Pulmonary artery endothelial cell (primary cell): Measurements from ENCODE around the gene NRIP1. TPM values are rescaled to one million over a fixed set of nuclear protein-coding genes. Genes with fewer than 3 reads are reported as not detected.

Experiments
- DNase-seq: peaks from one replicate; pipeline ENCODE4 v3.0.0-alpha.2; 2011; ENCODE audit warnings: low read depth, low spot score
- total RNA-seq: library from RNA; depleted of rRNA; stranded (reverse); fragments of >200 nt; gene quantifications from 2 replicates; pipeline ENCODE4 v1.2.3, GENCODE V29; 2014

NRIP1 gene
- total RNA-seq, 1 donor from 2014 or later: 39.5 TPM

DNA sequence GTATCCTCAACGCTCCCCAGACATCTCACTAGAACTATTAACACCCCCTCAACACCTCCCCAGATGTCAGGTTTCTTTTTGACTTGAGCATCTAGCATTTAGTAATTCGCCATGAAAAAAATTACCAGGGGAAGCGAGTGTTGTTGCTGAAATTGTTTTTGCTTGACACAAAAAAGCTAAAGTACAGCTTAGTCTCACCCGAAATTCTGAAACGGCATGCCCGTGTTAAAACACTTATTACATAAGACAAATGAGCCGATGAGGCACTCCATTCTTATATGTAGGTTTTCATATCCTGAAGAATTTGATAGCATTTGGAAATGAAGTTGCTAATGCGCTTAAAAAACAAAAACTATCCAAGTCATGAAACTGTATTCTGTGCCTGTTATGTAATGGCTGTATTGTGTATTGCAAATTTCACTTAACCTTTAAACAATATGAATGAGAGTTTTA lies 1.3 kb upstream of the NRIP1 start:
- no peak for DNase-seq

DNA sequence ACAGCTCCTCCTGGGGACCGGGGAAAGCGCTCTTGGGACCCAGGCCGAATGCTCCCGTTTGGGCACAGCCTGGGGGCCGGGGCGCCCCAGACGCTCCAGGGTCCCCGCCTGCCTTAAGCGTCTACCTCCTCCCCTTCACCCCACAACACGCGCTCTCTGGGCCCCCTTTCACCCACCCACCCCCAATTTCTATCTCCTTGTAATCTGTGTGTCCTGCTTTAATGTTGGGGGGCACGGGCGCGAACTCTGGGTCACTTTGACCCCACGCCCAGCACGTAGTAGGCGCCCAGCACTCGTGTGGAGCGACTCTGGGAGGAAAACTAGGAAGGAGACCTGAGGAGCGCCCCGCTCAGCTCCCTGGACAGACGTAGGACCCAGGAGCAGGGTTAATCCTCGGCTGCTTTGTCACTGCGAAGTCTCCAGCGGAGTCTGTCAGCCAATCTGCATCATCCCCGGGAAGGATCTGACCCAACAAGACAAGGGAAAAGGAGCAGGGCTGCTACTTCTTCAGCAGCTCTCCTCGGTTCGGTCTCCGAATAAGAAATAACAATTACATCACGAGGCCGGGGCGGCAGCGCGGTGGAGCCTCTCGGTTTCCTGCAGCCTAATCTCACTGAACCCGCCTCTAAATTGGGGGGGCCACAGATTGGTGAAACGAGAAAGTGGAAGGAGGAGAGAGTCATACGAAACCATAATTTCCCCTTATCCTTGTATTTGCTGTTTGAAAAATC lies 757 bp upstream of the NRIP1 start:
- DNase-seq: no peak

DNA sequence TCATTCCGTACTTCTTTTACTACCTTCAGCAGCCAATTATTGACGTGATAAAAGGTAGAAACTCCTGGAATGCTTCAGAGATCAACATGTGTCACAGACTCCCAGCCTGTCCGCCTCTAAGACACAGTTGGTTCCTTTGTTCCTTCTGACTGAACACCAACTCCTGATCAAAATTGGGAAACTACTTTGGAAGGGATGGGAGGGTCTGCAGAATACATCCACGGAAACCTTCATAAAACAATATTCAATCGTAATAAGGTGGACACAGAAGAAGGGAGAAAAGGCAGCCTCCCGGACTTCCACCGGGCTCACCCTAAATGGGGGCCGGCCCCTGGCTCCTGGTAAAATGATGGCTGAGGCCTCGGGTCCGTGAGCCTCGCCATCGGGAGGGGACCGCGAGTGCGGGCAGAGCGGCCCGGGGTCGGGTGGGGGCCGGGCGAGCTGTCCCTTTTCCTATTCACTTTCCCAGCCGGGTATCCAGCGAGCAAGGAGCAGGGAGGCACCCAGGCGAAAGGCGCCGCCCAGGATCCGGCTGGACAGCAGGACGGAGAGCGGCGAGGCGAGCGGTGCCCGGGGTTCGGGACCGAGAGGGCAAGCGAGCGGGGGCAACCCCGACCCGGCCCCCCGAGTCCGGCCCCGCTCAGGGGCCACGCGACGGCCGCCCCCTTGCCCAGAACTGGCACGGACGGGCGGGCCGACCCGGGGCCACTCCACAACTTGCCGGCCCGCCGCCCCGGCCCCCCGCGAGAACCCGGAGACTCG lies 805 bp downstream of the NRIP1 start:
- no peak for DNase-seq

DNA sequence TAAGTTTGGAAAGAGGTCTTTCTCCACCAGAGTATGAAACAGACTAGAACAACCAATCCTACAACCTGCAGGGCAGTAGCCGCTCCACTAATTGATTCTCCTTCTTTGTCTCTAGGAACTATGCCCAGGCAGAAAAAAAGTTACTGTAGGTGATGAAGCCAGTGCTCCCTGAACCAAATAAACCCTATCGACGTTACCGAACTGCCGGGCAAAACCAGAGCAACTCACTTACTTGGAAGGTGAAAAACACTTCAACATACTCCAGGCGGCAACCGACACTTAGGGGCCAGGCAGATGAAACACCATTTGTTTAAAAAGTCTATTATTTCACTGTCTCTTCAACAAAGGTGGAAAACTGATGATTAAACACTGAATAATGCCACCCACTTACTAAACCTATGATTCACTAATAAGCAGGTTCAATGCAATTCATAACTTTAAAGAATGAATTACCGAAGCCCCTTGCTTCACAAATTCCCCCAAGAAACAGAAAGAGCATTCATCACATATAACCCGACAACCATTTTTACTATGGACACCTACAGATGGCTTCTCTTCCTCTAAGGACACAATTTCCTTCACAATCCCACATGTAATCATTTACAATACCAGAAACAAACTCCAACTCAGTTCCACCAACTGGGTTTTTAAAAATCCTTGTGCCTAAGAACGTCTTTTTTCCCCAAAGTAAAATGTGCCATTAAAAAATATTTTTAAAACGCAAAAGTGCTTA lies 1.6 kb downstream of the NRIP1 start:
- no peak for DNase-seq

DNA sequence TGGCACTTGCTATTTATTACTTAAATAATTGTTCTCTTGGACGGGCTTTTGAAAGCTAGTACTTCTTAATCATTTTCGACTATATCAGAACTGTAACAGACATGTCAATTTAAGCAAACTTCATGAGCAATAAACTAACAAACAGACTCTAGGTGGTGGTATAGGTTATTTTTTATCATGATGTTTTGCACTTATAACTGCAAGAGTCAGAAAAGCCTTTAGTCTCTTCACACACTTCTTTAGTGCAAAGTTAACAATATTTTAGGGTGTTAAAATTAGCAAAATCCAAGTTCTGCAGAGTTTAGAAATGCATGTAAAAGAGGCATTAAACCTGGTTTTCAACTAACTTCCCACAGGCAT lies 2.2 kb downstream of the NRIP1 start:
- no peak for DNase-seq

DNA sequence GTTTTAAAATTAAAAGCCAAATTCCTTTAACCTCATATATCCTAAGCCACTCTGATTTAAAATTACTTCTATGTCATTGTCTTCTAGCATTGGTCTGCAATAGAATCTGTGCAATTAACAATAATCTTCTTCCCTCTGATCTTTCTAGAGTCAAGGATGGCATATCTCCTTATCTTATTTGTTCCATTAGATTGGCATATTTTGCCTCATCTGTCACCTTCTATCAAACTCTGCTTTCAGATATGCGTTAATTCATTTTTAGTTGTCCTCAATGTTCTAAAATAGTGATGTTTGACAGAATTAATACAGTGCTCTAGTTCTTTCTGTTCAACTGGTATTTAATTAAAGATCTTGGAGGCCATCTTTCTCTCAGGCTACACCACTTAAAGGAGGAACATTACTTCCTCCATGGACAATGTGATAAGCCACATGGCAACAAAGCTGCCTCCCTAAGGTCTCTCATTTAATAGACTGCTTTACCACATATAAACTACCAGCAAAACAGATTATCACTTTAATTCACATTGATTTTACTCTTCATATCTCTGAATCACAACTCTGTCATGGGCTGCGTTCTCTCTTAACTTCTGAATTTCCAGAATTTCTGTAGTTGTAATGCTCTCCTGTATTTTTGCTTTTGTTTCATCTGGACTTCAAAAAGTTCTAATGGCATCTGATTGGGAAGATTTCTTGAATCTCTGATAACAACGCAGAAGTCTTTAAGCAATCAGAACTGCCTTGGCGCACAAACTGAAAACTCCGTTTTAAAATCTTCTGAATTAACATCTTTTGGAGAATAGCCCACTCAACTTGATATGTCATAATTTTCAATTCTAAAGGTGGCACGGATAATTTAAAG lies 2.8 kb downstream of the NRIP1 start:
- DNase-seq: no peak

DNA sequence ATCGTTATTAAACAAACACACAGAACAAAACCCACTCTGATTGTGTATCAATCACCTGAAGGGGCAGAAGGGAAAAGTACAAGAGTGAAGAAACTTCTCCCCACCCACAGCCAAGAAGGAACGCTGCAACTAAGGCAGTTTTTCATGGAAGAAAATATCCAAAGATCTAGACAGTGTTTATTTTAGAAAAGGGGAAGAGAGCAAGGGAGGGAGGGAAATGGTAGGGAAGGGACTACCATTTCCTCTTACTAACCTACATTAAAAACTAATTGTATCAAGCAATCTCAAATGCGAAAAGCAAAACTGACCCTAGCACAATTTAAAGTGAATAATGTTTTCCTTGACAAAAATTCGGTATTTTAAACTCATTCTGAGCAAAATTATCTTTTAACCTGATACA lies 3.5 kb downstream of the NRIP1 start:
- no peak for DNase-seq

DNA sequence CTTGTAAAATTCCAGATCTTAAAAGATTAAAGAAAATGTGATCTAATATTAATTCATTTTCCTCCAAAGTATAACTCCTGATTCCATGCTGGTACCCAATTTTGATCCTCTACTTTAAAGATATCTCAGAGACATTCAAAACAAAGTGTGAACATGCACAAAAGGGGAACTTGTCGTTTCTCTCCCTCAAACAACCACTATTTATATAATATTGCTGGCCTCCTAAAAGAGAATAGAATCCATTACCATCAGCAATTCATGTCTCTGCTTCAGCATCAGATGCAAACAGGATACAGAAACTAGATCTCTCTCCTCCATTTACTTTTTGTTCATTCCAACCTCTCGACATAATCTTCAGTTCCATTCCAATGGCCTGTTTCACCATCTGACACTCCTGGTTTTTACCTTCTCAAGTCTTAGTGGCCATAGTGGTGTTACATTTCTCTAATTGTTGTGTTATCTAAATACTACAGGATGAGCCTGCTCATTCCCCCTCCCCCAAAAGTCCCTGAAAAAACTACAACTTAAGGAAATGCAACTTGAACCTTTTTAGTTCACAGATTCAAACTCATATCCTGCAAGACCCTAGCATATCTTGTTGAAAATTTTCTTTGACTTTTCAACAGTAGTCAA lies 4.1 kb downstream of the NRIP1 start:
- DNase-seq: no peak

DNA sequence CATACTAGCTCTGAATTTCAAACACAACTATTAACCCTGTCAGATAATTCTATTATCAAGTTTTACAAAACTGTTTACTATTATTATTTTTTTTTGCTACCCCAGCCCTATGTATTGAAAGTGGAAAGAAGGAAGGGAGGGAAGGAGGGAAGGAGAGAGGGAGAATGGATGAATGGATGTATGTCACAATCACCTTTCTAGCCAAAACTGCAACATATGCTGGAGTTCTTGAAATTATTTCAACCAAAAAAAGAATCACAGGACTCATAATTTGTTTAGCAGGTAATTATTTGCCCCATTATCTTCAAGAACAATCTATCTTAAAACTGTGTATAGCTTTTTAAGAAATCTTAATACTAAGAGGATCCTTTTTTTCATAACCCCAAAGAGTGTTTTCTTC lies 5.4 kb downstream of the NRIP1 start:
- no peak for DNase-seq

DNA sequence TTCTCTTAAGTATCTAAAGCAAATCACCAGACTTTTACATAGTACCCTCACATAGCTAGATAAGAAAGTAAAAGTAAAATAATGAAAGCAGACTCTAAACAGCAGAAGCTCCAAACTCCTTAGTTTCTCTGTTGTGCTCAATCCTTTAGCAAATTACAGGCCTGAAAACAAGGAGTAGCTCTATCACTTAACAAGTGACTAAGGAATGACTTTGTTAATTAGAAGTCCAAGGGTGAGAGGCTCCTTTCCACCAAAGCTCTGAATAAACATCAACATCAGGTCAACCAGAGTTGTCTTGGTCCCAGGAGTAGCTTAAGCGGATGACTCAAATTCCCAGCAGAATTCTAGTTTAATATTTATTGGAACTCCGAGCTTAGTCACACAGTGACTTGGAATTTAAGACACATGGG lies 5.9 kb downstream of the NRIP1 start:
- DNase-seq: no peak

DNA sequence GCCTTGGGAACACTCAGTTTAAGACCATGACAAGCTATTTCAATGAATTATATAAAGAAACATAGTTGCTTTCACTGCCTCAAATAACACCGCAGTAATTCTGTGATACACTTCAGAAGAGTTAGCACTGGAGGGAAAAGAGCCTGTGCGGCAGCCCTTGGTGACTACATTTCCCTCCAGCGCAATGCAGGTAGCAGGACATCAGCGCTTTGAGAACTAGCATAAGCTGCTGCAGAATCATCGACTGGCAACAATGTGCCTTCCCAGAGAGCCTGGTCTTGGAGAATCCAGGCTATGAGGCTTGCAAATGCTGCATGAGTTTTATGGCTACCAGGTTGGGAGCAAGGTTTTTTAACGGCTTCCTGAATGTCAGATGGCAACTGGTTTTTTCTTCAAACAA lies 7.5 kb downstream of the NRIP1 start:
- no peak for DNase-seq

DNA sequence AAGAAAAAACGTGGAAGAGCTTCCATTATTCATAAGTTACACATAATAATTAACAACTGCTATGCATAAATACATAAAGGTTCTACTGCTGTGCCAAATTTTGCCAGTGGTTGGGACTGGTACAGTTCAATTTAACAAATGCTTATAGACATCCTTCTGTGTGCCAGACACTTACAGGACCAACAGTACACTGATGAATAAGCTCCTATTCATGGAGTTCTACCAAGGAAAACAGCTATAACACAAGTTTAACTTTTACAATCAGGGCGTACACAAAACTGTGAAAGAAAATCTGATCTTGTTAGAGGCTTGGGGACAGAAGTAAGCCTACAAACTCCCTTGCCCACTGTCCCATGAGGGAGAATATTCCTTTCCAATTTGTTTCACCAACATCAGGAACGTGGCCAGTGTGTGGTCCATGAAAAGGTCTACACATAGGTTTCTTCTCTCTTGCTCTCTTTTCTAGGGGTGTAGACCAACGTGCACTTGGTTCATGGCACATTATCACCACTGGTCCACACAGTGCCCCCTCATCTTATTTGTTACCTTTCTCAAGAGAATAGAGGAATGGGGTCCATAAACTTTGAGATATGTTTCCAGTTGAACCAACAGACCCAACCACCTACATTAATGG lies 10.1 kb downstream of the NRIP1 start:
- DNase-seq: no peak

DNA sequence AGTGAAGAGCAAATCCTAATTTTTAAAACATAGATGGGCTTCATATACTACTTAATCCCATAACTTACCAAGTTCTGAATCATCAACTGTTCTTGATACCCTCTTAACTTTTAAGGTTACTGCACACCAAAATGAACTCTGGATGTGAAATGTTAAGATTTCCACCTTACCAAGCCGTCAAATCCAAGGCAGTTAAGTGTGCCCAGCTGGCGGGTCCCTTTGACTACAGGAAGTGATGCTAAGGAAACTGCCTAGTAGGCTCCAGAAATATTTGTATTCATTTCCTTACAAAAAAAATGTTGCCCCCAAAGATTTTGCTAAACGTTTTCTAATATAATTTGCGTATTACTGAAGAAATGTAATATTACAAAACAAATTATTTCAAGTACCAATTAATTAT lies 10.7 kb downstream of the NRIP1 start:
- DNase-seq: no peak

DNA sequence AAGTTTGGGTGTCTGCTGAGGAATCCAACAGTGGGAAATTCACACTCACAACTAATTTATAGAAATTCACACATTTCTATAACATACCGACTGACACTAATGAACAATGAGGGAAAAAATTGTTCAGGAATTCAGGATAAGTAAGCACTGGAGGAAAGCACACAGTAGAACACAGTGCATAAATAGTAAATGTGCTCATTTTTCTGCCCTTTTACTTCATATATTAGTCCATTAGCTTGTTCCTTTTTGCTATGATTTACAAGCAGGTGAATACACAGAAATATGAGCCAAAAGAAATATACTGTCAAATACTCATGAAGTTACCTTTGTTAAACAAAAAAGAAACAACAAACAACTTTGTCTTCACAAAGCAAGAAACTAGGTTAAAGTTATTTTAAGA lies 11.3 kb downstream of the NRIP1 start:
- no peak for DNase-seq

DNA sequence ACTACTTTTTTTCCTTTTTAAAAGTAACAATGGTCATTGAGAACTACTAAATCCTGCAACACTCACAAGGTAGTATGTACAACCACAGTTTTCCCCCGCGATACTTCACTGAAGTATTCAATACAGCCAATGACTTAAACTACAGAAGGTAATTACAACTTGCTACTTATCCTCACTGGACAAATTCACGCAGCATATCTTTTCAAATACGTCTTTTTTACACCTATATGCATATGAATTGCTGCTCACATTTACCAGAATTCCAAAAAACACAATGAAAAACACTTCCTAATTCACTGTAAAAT lies 12.4 kb downstream of the NRIP1 start:
- DNase-seq: no peak

DNA sequence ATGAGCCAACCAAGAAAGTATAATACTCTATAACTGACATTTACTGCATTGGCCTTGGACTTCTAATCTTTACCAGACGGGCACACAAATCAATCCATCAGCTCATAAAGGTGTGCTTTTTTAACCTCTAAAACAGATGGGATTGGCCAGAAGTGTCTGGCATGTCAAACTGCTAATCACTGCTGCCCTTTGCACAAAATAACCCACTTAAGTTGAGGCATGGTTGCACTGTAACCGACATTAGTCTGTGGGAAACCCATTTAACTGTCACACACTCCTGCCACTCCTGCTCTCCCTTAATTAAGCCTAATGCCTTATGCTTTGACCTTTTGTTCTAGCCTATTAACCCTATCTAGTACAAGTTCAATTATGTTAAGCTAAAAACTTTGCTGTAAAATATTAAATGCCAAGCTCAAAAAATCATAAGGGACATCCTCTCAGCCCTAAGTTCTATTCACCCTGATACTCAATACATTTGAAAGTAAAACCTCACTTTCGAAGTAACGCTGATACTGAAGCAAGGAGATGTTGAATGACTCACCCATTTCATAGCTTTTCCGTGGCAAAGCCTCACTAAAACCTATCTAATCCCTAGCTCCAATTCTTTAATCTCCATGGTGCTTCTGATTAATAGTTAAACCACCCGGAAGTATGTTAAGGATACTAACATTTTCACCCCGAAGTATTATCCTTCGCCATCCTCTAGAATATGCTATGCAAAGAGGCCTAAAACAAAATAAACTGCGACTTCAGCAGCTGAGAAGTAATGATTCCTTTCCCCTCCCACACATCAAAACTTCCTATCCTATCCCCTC lies 12.9 kb downstream of the NRIP1 start:
- no peak for DNase-seq

DNA sequence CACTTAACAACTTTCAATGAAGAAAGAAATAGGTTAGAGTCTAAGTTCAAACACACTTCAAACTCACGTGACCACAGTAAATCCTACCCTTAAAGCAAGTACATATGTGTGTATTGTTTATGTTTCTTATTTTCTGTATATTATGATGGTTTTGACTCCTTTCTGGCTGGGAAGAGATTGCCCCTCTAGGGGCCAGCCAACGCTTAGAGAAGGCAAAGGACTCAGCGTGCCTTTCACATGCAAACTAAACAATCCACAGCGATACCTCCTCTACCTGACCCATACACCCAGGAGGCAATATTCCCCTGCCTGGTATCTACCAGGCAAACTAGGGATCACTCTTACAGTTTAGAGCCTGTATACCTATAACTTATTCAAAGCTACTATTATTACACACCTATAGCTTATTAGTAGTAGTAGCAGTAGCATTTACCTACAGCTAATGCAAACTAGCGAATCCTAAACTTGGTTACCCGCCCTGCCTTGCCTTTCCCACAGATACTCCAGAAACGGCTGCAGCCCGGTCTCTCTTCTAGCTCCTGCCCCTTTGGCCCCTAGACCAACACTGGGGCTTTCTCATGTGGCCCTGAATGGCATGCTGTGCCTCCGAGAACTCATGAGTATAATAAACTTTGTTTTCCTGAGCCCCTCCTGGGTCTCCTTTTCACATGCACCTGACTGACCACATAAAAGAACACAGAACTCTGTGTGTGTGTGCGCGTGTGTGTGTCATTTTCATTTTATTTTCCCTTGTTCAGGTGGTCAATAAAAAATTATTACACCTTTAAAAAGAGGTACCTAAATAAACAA lies 14.0 kb downstream of the NRIP1 start:
- no peak for DNase-seq

DNA sequence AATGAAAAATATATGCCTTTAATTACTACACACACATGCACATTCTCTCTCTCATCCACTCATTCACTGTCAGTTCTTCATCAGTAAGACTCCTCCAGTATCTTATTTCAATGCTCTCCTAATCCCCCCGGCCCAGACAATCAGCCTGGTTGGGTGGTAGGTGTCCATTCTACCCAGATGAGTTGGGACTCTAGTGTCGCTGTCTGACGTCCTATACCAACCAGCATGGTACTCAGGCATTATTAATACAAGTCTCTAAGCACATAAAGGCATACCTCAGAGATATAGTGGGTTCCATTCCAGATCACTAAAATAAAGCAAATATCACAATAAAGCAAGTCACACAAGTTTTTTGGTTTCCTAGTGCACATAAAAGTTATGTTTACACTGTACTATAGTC lies 19.8 kb downstream of the NRIP1 start:
- no peak for DNase-seq

DNA sequence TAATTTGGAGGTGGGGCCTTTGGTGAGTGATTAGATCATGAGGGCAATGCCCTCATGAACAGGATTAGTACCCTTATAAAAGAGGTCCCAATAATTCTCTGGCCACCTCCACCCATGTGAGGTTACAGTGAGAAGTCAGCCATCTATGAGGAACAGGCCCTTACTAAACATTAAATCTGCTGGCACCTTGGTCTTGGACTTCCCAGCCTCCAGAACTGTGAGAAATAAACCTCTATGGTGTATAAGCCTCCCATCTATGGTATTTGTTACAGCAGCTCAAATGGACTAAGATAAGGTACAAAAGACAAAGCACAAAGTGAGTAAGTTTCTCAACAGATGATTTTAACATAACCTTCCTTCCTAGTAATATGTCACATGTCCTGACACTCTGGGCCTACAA lies 22.3 kb downstream of the NRIP1 start:
- no peak for DNase-seq
